HepG2 (cell line): ENCODE measurements around the gene SCIN. TPM values are rescaled to one million over a fixed set of nuclear protein-coding genes. Genes with fewer than 3 reads are reported as not detected.

Experiments
- HOMEZ ChIP-seq: IDR thresholded peaks from 2 replicates; pipeline ENCODE4 v1.6.1; 2016; ENCODE audit warnings: low read depth
- RAD51 ChIP-seq: fragments of 450-650 bp; IDR thresholded peaks from 2 replicates; pipeline ENCODE4 v1.6.1; 2016; ENCODE audit warnings: borderline replicate concordance
- SOX6 ChIP-seq, 2 experiments: fragments of 450-650 bp in 1 of 2; sonication (generic) in 1 of 2; formaldehyde crosslinking in 1 of 2; IDR thresholded peaks; 2 replicates each; pipeline versions ENCODE4 v1.4.0 to v1.6.1; 2017 to 2020; ENCODE audit warnings: antibody characterized with exemption in 1 of 2, mild to moderate bottlenecking in 1 of 2, missing genetic modification reagents in 1 of 2
- STAT5B ChIP-seq: sonication (generic); formaldehyde crosslinking; IDR thresholded peaks from 2 replicates; pipeline ENCODE4 v1.4.0; 2020; ENCODE audit warnings: missing genetic modification reagents
- TARDBP ChIP-seq: sonication (generic); formaldehyde crosslinking; IDR thresholded peaks from 2 replicates; pipeline ENCODE4 v1.8.0; 2022; ENCODE audit warnings: mild to moderate bottlenecking, missing genetic modification reagents
- ZHX2 ChIP-seq, 2 experiments: sonication (generic) in 1 of 2; formaldehyde crosslinking in 1 of 2; IDR thresholded peaks; 2 replicates each; pipeline versions ENCODE4 v1.6.1 to v1.9.0; 2014 to 2022; ENCODE audit warnings: antibody characterized with exemption in 1 of 2, borderline replicate concordance in 1 of 2, inconsistent platforms in 1 of 2, low read depth in 1 of 2, missing genetic modification reagents in 1 of 2
- ZMYM4 ChIP-seq: sonication (generic); formaldehyde crosslinking; IDR thresholded peaks from 2 replicates; pipeline ENCODE4 v1.8.1; 2023; ENCODE audit warnings: mild to moderate bottlenecking, missing genetic modification reagents
- ZNF230 ChIP-seq: sonication (generic); formaldehyde crosslinking; IDR thresholded peaks from 2 replicates; pipeline ENCODE4 v1.4.0; 2020; ENCODE audit warnings: mild to moderate bottlenecking, missing genetic modification reagents
- ZNF264 ChIP-seq: sonication (generic); formaldehyde crosslinking; IDR thresholded peaks from 2 replicates; pipeline ENCODE4 v1.4.0; 2020; ENCODE audit warnings: missing genetic modification reagents
- ZNF431 ChIP-seq: sonication (generic); formaldehyde crosslinking; IDR thresholded peaks from 2 replicates; pipeline ENCODE4 v1.9.0; 2022; ENCODE audit warnings: missing genetic modification reagents, low read depth, mild to moderate bottlenecking, borderline replicate concordance
- ZNF710 ChIP-seq: sonication (generic); formaldehyde crosslinking; IDR thresholded peaks from 2 replicates; pipeline ENCODE4 v1.5.0; 2020; ENCODE audit warnings: mild to moderate bottlenecking, missing genetic modification reagents, borderline replicate concordance
- ZNF770 ChIP-seq: sonication (generic); formaldehyde crosslinking; IDR thresholded peaks from 2 replicates; pipeline ENCODE4 v1.5.0; 2020; ENCODE audit warnings: mild to moderate bottlenecking, missing genetic modification reagents
- ZNF784 ChIP-seq: sonication (generic); formaldehyde crosslinking; IDR thresholded peaks from 2 replicates; pipeline ENCODE4 v1.5.1; 2020; ENCODE audit warnings: missing genetic modification reagents, mild to moderate bottlenecking, borderline replicate concordance
- polyA plus RNA-seq, 8 experiments: library from polyadenylated mRNA; depleted of rRNA in 3 of 8; stranded (reverse) in 7 of 8; unstranded in 1 of 8; fragments of >200 nt; fragmentation: Illumina TruSeq in 4 of 8; extraction: Trizol in 4 of 8; gene quantifications; 2 replicates each; pipeline versions ENCODE4 v1.2.1 to v1.2.3, GENCODE V29; 2011 to 2016; ENCODE audit warnings: low read depth in 4 of 8, missing spikeins in 1 of 8, mixed read lengths in 1 of 8; ENCODE audit not compliant: insufficient read depth in 1 of 8
- total RNA-seq, 5 experiments: library from RNA; depleted of rRNA; stranded (reverse); fragments of >200 nt; fragmentation: Illumina TruSeq; extraction: Trizol; gene quantifications; 2 replicates each; pipeline ENCODE4 v1.2.3, GENCODE V29; 2016; ENCODE audit warnings: low read depth in 1 of 5

The SCIN gene
- total and polyA plus RNA-seq, 2 of the 13 experiments (the other 11 are each of a cell fraction or from before 2014, with no cell fraction given): not detected

GRCh38 chr7:12640299-12641096 is 70.0 kb downstream of the SCIN start (continued):
- no peak for TF ChIP-seq ZNF431
- no peak for TF ChIP-seq SOX6 (IDR thresholded peaks at IDR 0.05)
- TF ChIP-seq SOX6 (CRISPR knock-in tag; IDR thresholded peaks at IDR 0.05): peak; percentile 87
- TF ChIP-seq ZNF230 (CRISPR knock-in tag): no peak
- peak; percentile 74; the same call in 1 of the 2 replicates for TF ChIP-seq HOMEZ (CRISPR knock-in tag)
- TF ChIP-seq ZNF710 (CRISPR knock-in tag): 0 out of 2 replicates have a peak, but pooled peaks have one; percentile 32
- TF ChIP-seq ZMYM4 (CRISPR knock-in tag): 0 out of 2 replicates have a peak, but pooled peaks have one; percentile 16
- TF ChIP-seq ZNF784: no peak
- TF ChIP-seq STAT5B (CRISPR knock-in tag): no peak
- peak; percentile 55 for TF ChIP-seq TARDBP (CRISPR knock-in tag)
- TF ChIP-seq ZNF770 (CRISPR knock-in tag): no peak
- no peak for TF ChIP-seq ZHX2 (IDR thresholded peaks at IDR 0.05; ENCODE audit: low read depth)
- no peak for TF ChIP-seq ZHX2 (CRISPR knock-in tag; IDR thresholded peaks at IDR 0.05; ENCODE audit: borderline replicate concordance)
- TF ChIP-seq RAD51: no peak
- no peak for TF ChIP-seq ZNF264
